K562 treated with DMSO at 1 percent for 12 hours (cell line): ENCODE measurements around the gene FGFBP1. TPM values are rescaled to one million over a fixed set of nuclear protein-coding genes. Genes with fewer than 3 reads are reported as not detected.

ENCODE experiments used
- total RNA-seq: library from RNA; unstranded; fragments of 300-600 nt; gene quantifications from 2 replicates; pipeline ENCODE4 v1.2.3, GENCODE V29; 2022; ENCODE audit not compliant: insufficient read depth

FGFBP1 gene
- not detected in 2 replicates for total RNA-seq

DNA sequence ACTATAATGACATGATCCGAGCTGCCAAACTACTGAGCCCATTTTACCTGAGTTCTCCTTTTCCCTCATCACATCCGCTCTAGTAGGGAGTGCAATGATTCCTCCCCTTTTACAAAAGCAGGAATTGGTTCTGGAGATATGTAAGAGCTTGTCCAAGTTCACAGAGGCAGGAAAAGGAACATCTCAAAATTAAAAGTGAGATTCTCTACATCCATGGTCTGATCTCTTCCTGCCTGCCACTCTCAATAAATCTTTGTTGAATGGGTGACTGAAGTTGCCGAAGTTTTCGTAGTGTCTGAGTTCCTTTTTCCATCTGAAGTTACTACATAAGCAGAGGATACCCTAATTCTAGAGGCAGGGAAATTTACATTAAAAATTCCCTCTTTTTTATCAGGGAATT is at the start of gene FGFBP1:
Gene FGFBP1 (minus strand): TSS at position 101 of the 400 bp plus-strand sequence. CDS start 2,108 bp downstream, outside the sequence.

DNA sequence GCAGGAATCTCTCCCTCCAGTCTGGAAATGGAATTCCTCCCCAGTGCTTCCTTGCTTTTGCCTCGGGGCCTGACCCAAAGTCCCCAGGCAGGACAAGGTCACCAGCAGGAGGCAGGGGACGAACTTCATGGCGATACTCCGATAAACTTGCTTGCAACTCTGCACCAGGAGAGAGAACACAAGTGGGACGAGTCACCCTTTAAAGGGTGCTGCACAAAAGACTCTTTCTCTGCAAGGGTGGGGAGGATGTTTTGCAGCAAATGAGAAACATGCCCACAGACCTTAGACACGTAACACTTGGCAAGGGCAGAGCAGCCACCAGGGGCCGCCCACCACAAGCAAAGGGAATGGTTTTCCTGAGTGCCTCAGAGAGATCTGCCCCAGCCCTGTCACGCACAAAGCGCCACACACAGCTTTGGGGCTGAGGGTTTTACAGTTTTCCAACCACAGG is 24.5 kb upstream of the FGFBP1 start, which contains the start of gene FGFBP2:
Gene FGFBP2 (minus strand): TSS at position 175 of the 451 bp plus-strand sequence. CDS start 46 bp downstream, at position 129.

Other genes starting within 250 kb of the FGFBP1 start
- gene BST1, start 235.7 kb downstream of the FGFBP1 start, total RNA-seq, result 1.6 TPM in 1 of 2 replicates, not detected in the other
- gene CD38, start 160.4 kb downstream of the FGFBP1 start, total RNA-seq, result not detected in 2 replicates
- gene FGFBP2, start 24.4 kb upstream of the FGFBP1 start, total RNA-seq, result not detected in 2 replicates
- gene PROM1, start 145.3 kb upstream of the FGFBP1 start, total RNA-seq, result not detected in 2 replicates